ENCODE results near the gene HTR1E.

GRCh38 chr6:87049779-87050178 is 112.5 kb downstream of the HTR1E start:
- TF ChIP-seq REST (IDR thresholded peaks at IDR 0.05; ENCODE audit: low read depth), result no peak
- TF ChIP-seq EGR1 (IDR thresholded peaks at IDR 0.05), result no peak
- TF ChIP-seq TEAD4 (IDR thresholded peaks at IDR 0.05), result no peak
- TF ChIP-seq CEBPB (IDR thresholded peaks at IDR 0.05), result no peak
- TF ChIP-seq MAX (IDR thresholded peaks at IDR 0.05), result no peak
- TF ChIP-seq NFIC (IDR thresholded peaks at IDR 0.05), result no peak
- TF ChIP-seq TAF1 (IDR thresholded peaks at IDR 0.05; ENCODE audit: low read depth), result no peak
- TF ChIP-seq EP300 (IDR thresholded peaks at IDR 0.05; ENCODE audit: borderline replicate concordance), result no peak
- TF ChIP-seq RAD21 (IDR thresholded peaks at IDR 0.05; ENCODE audit: low read depth), result no peak
- no peak for TF ChIP-seq CREB1 (IDR thresholded peaks at IDR 0.05; ENCODE audit: low read depth)
- no peak for TF ChIP-seq YY1 (IDR thresholded peaks at IDR 0.05; ENCODE audit: low read depth)

All from Ishikawa (cell line).